Stimulated activated CD4-positive, alpha-beta T cell treated with anti-CD3 and anti-CD28 coated beads, Interleukin-12 subunit alpha, Interleukin-12 subunit beta, amount 100 ng/mL, for 48 hours (primary cell): ENCODE measurements around the gene ARFGEF2.
"Not testable (repeated sequence)": the region's sequence is repeated elsewhere in the genome, so short reads cannot be mapped to it uniquely, and the experiment has no call there.

ENCODE experiments used
- DNase-seq, 3 donors: peaks; one replicate each; pipeline ENCODE4 v3.0.0-alpha.2; 2020; ENCODE audit warnings: low read depth in 2 of 3, low spot score in 1 of 3

The ARFGEF2 gene

GRCh38 chr20:48926821-48927220 lies 5.3 kb downstream of the ARFGEF2 start:
- DNase-seq = no peak

DNA sequence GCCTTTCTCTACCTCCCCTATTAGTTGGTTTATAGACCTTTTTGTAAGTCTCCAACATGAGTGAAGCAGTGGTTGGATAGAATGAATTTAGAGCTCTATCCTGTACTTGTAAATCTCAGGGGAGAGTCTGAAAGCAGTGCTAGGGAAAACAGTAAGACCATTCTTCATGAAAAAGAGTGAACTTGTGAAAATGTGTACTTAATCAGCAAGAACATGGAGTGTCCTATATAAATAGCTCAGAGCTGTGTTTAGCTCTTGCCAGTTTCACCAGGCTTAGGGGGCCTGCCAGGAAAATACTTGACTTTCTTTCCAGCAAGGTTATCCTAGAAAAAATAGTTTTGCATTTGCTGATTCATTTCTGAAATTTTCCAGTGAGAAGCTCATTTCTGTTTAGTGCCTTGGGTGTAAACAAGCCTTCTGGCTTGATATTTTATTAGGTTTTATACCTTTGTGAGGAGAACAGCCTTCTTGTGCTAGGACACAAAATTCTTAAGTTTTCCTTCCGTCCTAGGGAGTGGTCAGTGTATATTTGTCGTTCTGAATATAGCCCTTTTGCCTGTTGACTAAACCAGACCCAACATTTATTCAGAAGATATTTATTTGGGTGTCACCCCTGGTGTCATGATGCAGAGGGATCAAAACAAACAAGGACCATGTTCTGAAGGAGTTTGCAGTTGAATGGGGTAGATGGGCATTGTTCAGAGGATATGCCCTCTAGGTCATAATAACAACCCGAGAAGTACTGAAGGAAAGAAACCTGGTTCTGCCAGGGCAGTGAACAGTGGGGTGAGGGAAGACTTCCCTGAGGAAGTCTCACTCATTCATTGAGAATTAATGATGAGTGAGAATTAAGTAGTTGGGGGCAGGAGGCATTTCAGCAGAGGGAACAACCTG lies 7.6 kb downstream of the ARFGEF2 start:
- no peak for DNase-seq

DNA sequence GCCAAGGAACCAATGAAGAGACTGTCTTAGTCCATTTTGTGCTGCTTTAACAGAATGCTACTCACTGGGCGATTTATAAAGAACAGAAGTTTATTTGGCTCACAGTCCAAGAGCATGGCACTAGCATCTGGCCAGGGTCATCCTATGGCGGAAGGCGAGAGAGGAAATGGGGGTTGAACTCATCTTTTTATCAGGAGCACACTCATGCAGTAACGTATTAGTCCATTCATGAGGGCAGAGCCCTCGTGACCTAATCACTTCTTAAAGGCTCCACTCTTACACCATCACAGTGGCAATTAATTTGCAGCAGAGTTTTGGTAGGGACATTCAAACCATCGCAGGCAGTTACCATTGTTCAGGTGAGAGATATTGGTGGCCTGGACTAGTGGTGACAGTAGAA lies 8.5 kb downstream of the ARFGEF2 start:
- no peak for DNase-seq

DNA sequence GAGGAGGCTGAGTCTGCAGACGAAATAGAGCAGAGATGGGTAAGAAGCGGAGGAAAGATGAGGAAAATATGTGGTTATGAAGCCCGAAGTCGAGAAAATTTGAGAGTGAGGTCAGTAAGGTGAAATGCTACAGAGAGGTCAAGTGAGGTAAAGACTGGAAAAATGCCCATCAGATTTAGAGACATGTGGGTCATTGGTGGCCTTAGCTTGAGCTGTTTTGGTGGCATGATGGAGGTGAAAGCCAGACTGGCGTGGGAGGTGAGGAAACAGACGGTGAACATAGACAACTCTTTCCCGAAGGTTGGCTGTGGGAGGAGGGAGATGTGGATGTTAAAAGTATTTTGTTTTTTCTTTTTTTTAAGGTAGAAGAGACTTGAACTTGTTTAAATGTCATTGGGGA lies 9.4 kb downstream of the ARFGEF2 start:
- no peak for DNase-seq

GRCh38 chr20:48931527-48932374 lies 10.2 kb downstream of the ARFGEF2 start:
- no peak for DNase-seq

- DNase-seq = no peak
Observed at GRCh38 chr20:48932375-48932941, 10.9 kb downstream of the ARFGEF2 start.

- no peak for DNase-seq
Observed at GRCh38 chr20:48933017-48933766, 11.7 kb downstream of the ARFGEF2 start.

GRCh38 chr20:48934273-48934877 lies 12.9 kb downstream of the ARFGEF2 start:
- not testable (repeated sequence) for DNase-seq

- DNase-seq = not testable (repeated sequence)
Observed at GRCh38 chr20:48934966-48935365, 13.5 kb downstream of the ARFGEF2 start.

DNA sequence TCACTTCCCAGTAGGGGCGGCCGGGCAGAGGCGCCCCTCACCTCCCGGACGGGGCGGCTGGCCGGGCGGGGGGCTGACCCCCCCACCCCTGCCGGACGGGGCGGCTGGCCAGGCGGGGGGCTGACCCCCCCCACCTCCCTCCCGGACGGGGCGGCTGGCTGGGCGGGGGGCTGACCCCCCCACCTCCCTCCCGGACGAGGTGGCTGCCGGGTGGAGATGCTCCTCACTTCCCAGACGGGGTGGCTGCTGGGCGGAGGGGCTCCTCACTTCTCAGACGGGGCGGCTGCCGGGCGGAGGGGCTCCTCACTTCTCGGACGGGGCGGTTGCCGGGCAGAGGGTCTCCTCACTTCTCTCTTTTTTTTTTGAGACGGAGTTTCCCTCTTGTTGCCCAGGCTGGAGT lies 14.7 kb downstream of the ARFGEF2 start:
- not testable (repeated sequence) for DNase-seq

DNA sequence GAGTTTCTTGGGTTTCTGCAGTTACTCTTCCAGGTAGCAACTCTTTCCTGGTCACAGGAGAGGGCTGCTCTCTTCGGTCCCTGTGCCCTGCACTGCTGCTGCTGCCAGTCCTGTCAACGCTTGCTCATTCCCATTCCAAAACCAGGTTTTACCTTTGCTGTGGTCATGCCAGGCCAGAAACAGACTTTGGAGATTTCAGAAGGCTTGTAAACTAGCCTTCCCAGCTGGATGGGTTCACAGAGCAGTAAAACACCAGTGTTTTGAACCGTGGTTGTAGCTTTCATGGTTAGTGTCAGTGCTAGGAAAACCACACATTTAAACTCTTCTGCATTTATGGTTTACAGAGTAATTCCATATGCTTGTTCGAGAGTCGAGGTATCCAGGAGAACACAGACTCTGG lies 16.2 kb downstream of the ARFGEF2 start:
- no peak for DNase-seq

GRCh38 chr20:48938670-48939069 lies 17.2 kb downstream of the ARFGEF2 start:
- DNase-seq = no peak

DNA sequence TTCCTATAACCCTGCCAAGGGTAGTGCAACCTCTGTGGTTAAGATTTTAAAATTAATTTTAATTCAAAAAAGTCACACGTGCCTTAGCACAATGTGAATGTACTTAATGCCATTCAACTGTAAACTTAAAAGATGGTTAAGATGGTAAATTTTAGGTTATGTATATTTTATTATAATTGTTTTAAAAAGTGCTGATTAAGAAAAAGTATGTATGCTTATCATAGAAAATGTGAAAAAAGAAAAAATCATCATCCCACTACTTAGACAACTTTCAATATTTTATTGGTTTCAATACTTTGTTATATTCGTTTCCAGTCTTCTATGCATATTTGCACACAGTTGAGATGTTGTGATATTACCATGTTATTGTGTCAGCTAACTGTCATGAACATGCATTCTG lies 18.7 kb downstream of the ARFGEF2 start:
- DNase-seq = no peak

DNA sequence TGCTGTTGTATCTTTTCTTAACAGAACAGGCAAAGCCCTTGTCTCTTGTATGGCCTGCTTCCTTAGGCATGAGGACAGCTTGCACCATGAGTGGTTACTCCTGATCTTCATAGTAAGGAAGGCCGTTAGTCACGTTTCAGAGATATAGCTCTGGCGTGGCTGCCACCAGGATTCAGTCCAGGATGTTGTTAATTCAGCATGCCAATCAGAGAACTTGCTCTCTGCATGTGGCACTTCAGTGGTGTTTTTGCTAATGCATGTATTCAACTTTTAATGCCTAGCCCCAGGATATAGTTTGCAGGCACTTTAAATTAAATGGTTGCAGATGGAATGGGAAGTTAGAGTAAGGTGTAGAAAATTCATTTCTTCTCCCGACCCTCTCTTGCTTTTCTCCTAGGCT lies 20.0 kb downstream of the ARFGEF2 start:
- DNase-seq = no peak

DNA sequence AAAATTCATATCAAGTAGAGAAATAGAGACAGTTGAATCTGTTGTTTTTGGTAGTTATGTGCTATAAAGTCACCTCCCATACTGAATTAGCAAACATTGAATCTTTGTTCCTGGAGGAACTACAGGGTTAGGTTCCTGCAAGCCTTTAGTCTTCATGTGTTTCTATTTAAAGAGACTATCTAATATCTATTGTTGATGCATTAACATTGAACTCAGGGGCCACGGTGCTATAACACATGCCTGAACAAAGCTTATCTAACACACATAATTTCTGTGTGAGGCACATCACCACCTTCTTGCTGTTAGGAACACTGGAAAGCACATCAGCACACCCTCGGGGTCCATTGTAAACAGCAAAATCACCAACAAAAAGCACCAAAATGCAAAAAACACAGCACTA lies 21.2 kb downstream of the ARFGEF2 start:
- no peak for DNase-seq

DNA sequence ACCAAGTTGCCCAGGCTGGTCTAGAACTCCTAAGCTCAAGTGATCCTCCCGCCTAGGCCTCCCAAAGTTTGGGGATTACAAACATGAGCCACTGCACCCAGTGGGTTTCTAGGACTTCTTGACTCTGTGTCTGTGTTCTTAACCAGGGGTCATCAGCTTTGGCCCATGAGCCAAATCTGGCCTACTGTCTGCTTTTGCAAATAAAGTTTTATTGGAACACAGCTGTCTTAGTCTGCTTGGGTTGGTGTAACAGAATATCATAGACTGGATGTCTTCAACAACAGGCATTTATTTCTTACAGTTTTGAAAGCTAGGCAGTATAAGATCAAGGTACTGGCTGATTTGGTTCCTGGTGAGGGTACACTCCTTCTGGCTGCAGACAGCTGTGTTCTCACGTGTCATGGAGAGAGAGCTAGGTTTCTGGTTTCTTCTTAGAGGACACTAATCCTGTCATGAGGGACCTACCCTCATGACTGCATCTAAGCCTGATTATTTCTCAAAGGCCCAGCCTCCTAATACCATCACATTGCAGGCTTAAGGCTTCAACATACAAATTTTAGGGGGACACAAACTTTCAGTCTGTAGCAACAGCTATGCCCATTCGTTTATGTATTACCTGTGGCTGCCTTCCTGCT lies 23.3 kb downstream of the ARFGEF2 start:
- DNase-seq = no peak

GRCh38 chr20:48945840-48946514 lies 24.5 kb downstream of the ARFGEF2 start:
- DNase-seq = no peak

DNA sequence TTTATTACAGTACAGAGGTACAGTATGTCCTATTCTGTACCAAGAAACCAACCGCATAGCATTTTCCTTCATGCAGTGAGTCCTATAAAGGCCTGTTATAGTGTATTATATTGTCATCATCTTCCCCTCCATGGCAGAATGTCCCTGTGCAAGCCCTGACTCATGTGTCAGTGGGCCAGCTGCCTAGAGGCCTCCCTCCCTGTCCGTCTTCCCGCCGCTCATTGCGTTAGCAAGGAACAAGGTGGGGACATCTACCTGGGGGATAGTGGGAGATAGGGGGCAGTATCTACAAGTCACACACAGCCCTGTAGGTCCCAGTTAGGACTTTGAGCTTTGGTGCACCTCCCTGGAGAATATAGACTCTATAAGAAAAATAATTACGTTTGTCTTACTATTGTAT lies 27.1 kb downstream of the ARFGEF2 start:
- DNase-seq = no peak

DNA sequence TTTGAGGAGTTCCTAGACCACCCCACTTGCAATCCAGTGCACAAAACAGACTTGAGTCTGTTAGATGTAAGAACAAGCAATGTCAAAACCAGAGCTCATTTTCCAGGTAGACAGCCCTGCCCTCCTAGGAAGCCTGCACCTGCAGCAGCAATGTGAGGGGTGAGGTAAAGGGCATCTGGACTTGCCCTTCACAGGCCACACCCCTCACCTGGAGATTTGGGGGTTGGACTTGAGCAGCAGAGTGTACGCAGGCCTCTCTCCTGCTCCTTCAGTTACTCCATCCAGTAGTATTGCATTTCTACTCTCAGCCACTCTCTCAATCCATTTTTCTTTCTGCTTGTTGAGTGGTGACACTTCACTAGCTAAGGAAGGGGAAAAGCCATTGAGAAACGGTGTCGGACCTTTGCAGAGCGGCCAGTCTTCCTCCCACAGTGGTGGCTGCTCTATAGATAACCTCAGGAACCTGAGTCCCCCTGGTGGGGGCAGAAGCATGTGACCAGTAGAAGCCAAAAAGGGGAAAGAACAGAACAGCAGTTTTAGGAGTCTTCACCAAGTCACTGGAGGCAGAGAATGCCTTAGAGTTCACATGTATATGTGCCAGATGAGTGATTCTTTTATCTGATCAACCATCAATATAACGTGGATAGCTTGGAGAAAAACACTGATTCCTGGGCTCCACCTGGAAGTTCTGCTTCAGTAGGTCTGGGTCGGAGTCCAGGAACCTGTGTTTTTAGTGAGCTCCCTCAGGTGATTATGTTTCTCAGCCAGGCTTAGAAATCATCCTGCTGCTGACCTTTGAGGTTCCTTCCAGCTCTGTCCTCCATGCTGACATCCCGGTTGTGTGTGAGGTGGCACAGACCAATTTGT lies 28.0 kb downstream of the ARFGEF2 start:
- no peak for DNase-seq
